Stimulated activated CD4-positive, alpha-beta T cell treated with anti-CD3 and anti-CD28 coated beads, TNF-alpha, amount 100 ng/mL, for 4 hours (primary cell): ENCODE results near the gene SLC52A3.
A peak's percentile ranks its signal among the peaks of the same experiment; 100 is the strongest.
"Not testable (repeated sequence)": the region's sequence is repeated elsewhere in the genome, so short reads cannot be mapped to it uniquely, and the experiment has no call there.

Experiments used
- DNase-seq, 3 experiments: peaks; one replicate each; pipeline ENCODE4 v3.0.0-alpha.2; 2020; ENCODE audit warnings: low read depth in 3 of 3

The SLC52A3 gene

GRCh38 chr20:768426-768978 lies at the start of gene SLC52A3:
SLC52A3 (minus strand) TSS chr20:768500; CDS start chr20:765774, 2,726 bp downstream.
- no peak for DNase-seq

GRCh38 chr20:815914-816606 lies 47.8 kb upstream of the SLC52A3 start:
- DNase-seq: peak; percentile 39 to 50 (median 49)

DNA sequence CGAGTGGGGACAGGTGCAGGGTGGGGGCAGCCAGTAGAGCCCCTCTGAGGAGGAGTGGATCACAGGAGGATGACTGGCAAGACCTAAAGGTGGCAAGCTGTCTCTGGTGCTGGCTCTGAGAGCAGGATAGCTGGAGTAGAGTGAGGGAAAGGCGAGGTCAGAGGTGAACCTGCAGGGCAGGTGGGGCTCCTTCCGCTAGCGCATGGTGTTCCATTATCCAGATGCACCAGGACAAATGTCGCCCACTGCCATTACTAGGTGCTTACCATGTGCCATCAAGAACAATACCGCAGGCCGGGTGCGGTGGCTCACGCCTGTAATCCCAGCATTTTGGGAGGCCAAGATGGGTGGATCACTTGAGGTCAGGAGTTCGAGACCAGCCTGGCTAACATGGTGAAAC lies 46.9 kb upstream of the SLC52A3 start:
- DNase-seq: no peak

DNA sequence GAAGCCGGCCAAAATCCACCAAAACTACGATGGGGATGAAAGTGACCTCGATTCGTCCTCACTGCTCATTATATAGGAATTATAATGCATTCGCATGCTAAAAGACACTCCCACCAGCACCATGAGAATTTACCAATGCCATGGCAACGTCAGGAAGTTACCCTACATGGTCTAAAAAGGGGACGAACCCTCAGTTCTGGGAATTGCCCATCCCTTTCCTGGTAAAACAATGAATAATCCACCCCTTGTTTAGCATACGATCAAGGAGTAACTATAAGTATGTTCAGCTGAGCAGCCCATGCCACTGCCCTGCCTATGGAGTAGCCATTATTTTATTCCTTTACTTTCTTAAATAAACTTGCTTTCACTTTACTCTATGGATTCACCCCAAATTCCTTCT lies 45.1 kb upstream of the SLC52A3 start:
- no peak for DNase-seq

DNA sequence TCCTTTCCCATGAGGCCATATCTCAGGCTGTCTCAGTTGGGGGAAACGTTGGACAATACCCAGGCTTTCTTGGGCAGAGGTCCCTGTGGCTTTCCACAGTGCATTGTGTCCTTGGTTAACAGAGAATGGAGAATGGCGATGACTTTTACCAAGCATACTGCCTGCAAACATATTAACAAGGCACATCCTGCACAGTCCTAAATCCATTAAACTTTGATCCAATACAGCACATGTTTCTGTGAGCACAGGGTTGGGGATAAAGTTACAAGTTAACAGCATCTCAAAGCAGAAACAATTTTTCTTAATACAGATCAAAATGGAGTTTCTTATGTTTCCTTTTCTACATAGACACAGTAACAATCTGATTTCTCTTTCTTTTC lies 44.1 kb upstream of the SLC52A3 start:
- not testable (repeated sequence) for DNase-seq

DNA sequence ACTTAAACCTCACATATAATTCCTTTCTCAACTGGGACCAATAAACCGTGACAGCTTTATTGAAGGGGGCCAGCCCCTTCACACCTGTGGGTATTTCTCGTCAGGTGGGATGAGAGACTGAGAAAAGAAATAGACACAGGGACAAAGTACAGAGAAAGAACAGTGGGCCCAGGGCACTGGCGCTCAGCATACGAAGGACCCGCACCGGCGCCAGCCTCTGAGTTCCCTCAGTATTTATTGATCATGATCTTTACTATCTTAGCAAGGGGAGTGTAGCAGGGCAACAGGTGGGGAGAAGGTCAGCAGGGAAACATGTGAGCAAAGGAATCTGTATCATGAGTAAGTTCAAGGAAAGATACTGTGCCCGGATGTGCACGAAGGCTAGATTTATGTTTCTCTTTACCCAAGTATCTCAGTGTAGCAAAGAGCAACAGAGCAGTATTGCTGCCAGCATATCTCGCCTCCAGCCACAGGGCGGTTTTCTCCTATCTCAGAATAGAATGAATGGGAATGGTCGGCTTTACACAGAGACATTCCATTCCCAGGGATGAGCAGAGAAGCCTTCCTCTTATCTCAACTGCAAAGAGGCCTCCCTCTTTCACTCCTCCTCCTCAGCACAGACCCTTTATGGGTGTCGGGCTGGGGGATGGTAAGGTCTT lies 43.6 kb upstream of the SLC52A3 start:
- not testable (repeated sequence) for DNase-seq

DNA sequence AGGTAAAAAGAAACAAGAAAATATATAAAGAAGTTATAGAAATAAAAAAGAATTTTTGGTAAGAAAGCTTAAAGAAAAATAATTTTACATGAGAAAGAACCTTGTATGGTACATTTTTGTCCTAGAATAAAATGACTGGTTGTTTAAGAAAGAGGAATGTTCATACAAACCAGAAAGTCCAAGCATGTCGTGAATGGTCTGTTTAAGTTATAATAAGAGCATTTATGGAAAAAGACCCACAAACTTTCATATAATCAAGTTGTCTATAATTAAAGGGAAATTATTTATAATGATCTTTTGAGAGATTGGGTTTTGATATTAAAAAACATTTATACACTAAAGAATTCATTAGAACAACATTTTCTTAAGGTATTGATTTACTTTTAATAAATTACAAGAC lies 37.4 kb upstream of the SLC52A3 start:
- no peak for DNase-seq

GRCh38 chr20:801678-802077 lies 33.4 kb upstream of the SLC52A3 start:
- DNase-seq: no peak

DNA sequence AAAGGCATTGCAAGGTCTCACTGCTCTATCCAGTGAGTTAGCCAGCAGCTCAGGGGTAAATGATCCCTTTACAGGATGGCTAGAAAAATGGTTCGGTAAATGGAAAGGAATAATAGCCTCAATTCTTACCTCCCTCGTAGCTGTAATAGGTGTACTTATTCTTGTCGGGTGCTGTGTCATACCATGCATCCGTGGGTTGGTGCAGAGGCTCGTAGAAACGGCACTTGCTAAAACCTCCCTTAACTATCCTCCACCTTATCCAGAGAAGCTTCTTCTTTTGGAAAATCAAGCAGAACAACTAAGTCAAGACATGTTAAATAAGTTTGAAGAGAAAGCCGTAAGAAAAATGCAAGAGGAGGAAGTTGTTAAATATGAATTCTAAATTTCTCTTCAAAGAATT lies 31.7 kb upstream of the SLC52A3 start:
- not testable (repeated sequence) for DNase-seq

DNA sequence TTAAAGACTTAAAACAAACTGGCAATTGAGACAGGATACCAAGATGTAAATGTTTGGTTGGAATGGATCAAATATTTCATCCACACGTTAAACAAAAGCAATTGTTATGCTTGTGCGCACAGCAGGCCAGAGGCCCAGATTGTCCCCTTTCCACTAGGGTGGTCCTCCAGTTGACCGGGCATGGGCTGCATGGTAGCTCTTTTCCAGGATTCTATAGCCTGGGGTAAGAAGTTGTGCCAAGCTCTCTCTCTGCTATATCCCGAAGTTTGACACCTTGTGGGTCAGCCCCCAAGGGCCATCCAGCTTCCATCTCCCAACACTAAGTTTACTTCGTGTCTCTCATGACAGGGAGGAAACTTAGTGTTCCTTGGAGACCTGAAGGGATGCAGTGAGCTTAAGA lies 30.4 kb upstream of the SLC52A3 start:
- not testable (repeated sequence) for DNase-seq

GRCh38 chr20:796921-797320 lies 28.6 kb upstream of the SLC52A3 start:
- DNase-seq: no peak

DNA sequence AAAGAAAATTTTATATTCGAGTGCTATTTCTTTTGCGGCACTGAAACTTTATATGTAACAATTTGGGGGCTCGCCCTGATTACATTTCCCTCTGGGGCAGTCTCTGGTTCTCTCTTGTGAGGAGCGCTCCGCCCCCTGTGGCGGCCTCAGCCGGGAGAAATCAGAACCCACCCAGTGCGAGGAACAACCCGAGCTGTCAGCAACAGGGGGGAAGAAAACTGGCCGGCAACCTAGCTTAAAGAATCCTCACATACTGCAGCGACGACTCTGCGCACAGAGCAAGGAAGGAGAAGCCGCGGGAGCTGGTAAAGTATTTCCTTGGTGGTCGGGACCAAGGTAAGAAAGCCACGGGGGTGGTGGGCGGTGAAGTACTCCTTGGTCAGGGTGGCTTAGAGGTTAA lies 23.9 kb upstream of the SLC52A3 start:
- DNase-seq: no peak

DNA sequence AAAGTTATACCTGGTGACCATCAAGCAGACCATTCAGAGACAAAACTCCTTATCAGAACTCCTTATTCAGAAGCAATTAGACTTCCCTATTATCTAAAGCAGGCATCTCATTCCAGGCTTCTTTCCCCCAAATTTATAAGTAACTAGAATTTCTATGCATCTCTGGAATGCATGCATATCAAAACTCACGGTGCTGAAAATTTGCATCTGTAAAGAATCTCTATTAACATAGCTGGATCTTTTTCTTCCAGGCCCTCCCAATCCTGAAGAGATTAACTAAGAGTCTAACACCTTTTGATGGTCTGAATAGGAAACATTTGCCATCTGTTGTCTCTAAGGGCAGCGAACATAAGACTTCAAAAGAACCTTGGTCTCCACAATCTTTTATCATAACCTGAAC lies 22.8 kb upstream of the SLC52A3 start:
- no peak for DNase-seq

- no peak for DNase-seq
Measured at GRCh38 chr20:787825-788224, 19.5 kb upstream of the SLC52A3 start.

GRCh38 chr20:779771-780170 lies 11.5 kb upstream of the SLC52A3 start:
- DNase-seq: no peak

- no peak for DNase-seq
Measured at GRCh38 chr20:776165-776564, 7.9 kb upstream of the SLC52A3 start.

DNA sequence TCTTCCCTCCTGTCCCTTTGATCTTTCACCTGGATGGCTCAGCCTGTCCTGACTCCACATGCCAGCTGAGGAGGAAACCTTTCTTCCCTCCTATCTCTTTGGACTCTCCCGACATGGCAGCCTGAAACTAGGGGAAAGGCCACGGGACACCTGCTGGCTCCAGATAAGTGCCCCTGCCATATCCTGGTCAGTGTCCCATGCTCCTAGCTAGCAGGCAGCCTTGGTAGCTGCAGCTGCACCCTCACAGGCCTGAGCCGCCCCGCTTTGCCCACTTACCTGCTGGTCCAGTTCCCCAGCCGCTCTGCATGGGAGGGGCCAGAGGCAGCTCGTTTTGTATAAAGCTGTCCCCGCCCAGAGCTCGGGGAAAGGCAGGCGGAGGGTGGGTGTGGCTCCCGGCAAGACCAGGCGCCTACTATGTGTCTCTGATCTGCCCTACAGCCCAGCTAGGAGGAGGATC lies 7.4 kb upstream of the SLC52A3 start:
- no peak for DNase-seq

DNA sequence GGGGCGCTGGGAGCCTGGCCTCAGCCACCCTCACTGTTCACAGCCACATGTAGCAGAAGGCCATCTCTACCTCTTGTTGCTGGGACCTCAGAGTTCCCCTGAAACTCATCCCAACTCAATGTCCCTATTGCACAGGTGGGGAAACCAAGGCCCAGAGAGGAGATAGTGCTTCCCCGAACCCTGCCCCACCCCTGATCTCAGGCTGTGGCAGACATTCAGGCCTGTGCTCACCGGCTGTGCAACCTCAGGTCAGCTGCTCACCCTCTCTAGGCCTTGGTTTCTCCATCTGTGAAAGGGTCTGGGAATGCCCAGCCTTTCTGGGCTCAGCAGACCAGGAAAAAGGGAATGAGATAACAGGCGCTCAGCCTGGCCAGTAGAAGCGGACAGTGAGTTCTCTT lies 6.4 kb upstream of the SLC52A3 start:
- no peak for DNase-seq

GRCh38 chr20:774016-774659 lies 5.8 kb upstream of the SLC52A3 start:
- no peak for DNase-seq

DNA sequence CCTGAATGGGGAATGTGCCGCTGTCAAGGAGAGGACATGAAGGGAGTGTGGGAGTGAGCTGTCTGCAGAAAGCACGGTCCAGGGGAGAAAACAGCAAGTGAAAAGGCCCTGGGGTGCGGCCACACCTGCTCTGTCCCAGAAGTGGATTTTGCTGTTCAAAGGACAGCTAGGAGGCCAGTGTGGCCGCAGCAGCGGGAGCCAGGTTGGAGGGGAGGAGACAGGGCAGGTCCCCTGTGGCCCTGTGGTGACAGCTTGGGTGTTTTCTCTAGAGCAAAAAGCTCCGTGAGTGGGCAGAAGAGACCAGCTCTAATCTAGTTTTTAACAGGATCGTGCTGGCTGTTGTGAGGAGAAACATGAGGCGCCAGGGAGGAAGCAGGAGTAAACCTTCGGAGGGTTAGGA lies 4.5 kb upstream of the SLC52A3 start:
- no peak for DNase-seq

GRCh38 chr20:771741-772464 lies 3.6 kb upstream of the SLC52A3 start:
- no peak for DNase-seq

DNA sequence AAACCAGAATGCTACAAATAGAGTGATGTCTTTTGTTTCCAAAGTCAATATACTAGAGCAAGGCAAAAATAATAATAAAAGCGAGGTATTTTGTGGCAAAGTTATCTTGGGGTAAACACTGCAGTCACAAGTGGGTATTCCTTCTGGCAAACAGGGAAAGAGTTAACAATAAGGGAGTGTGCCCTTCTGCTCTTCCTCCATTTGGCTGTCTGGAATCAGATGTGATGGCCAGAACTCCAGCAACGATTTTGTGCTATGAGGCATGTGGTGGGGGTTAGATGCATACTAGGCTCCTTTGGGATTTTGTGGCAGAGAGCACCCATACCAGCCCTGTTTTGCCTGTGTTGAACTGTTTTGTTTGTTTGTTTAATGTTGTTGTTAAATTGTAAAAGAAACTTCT lies 2.4 kb upstream of the SLC52A3 start:
- no peak for DNase-seq
